ENCODE results near the gene MARCHF11. TPM values are rescaled to one million over a fixed set of nuclear protein-coding genes. Genes with fewer than 3 reads are reported as not detected.

The MARCHF11 gene
- total RNA-seq, 6 experiments from 2014 or later, result not detected

GRCh38 chr5:16119790-16120189 is 59.8 kb downstream of the MARCHF11 start:
- no peaks in the 10 kb centered on the region for H3K36me3 ChIP-seq
- DNase-seq (no peak), ATAC-seq (no peak)
- TF ChIP-seq POLR2A (IDR thresholded peaks at IDR 0.05) (no peak), CTCF (IDR thresholded peaks at IDR 0.05) (no peak)
- H3K27me3 ChIP-seq, result no peaks in the 10 kb centered on the region
- no peak overlapping the region for H3K4me3 ChIP-seq
- H3K9me3 ChIP-seq, result no peaks in the 10 kb centered on the region
- no peaks in the 10 kb centered on the region for H3K4me1 ChIP-seq
- H3K27ac ChIP-seq, result no peak overlapping the region
- WGBS (ENCODE audit: insufficient coverage, low coverage, low lambda C conversion rate, missing lambda C conversion rate), result 72% methylated on average over 4 of the region's 4 CpGs
- intact Hi-C loops (cut with DNase I), result no loop called here

GRCh38 chr5:16115140-16115539 is 64.5 kb downstream of the MARCHF11 start:
- 58% methylated on average over 8 of the region's 8 CpGs for WGBS (ENCODE audit: insufficient coverage, low coverage, low lambda C conversion rate, missing lambda C conversion rate)
- Histone ChIP-seq H3K4me3 (no peak overlapping the region), H3K27ac (no peak overlapping the region), H3K27me3 (no peaks in the 10 kb centered on the region), H3K4me1 (no peaks in the 10 kb centered on the region), H3K9me3 (no peaks in the 10 kb centered on the region), H3K36me3 (no peaks in the 10 kb centered on the region)
- TF ChIP-seq POLR2A (IDR thresholded peaks at IDR 0.05), result no peak
- TF ChIP-seq CTCF (IDR thresholded peaks at IDR 0.05), result no peak
- DNase-seq, result no peak
- ATAC-seq, result no peak
- intact Hi-C loops (cut with DNase I), result no loop called here

- no peak overlapping the region for H3K27ac ChIP-seq
- ATAC-seq, result no peak
- WGBS (ENCODE audit: insufficient coverage, low coverage, low lambda C conversion rate, missing lambda C conversion rate), result 50% methylated on average over 2 of the region's 3 CpGs
Observed at GRCh38 chr5:16108418-16108817, 71.2 kb downstream of the MARCHF11 start.

GRCh38 chr5:16104961-16105360 is 74.6 kb downstream of the MARCHF11 start:
- no peak for ATAC-seq
- Histone ChIP-seq H3K27me3 (no peaks in the 10 kb centered on the region), H3K4me3 (no peak overlapping the region), H3K4me1 (no peaks in the 10 kb centered on the region), H3K9me3 (no peaks in the 10 kb centered on the region), H3K27ac (no peak overlapping the region), H3K36me3 (no peaks in the 10 kb centered on the region)
- intact Hi-C loops (cut with DNase I), result no loop called here
- TF ChIP-seq CTCF (IDR thresholded peaks at IDR 0.05) (no peak), POLR2A (IDR thresholded peaks at IDR 0.05) (no peak)
- DNase-seq, result no peak
- WGBS (ENCODE audit: insufficient coverage, low coverage, low lambda C conversion rate, missing lambda C conversion rate), result 21% methylated on average over 2 of the region's 2 CpGs

More at GRCh38 chr5:16108418-16108817, 71.2 kb downstream of the MARCHF11 start:
- Histone ChIP-seq H3K4me3 (no peak overlapping the region), H3K36me3 (no peaks in the 10 kb centered on the region), H3K4me1 (no peaks in the 10 kb centered on the region), H3K9me3 (no peaks in the 10 kb centered on the region), H3K27me3 (no peaks in the 10 kb centered on the region)
- no peak for DNase-seq
- TF ChIP-seq CTCF (IDR thresholded peaks at IDR 0.05) (no peak), POLR2A (IDR thresholded peaks at IDR 0.05) (no peak)
- intact Hi-C loops (cut with DNase I), result no loop called here

- no peak for DNase-seq
- Histone ChIP-seq H3K27ac (no peak overlapping the region), H3K4me3 (no peak overlapping the region), H3K9me3 (no peaks in the 10 kb centered on the region), H3K27me3 (no peaks in the 10 kb centered on the region), H3K36me3 (no peaks in the 10 kb centered on the region), H3K4me1 (no peaks in the 10 kb centered on the region)
- intact Hi-C loops (cut with DNase I), result no loop called here
- TF ChIP-seq CTCF (IDR thresholded peaks at IDR 0.05) (no peak), POLR2A (IDR thresholded peaks at IDR 0.05) (no peak)
- ATAC-seq, result no peak
- WGBS (ENCODE audit: insufficient coverage, low coverage, low lambda C conversion rate, missing lambda C conversion rate), result 8% methylated on average over 5 of the region's 5 CpGs
Observed at GRCh38 chr5:16095612-16096011, 84.0 kb downstream of the MARCHF11 start.

Measured in right lobe of liver (tissue), 6 donors.